ENCODE measurements around the gene GLYATL1B.
"Not testable (repeated sequence)": the region's sequence is repeated elsewhere in the genome, so short reads cannot be mapped to it uniquely, and the experiment has no call there.

GLYATL1B gene

DNA sequence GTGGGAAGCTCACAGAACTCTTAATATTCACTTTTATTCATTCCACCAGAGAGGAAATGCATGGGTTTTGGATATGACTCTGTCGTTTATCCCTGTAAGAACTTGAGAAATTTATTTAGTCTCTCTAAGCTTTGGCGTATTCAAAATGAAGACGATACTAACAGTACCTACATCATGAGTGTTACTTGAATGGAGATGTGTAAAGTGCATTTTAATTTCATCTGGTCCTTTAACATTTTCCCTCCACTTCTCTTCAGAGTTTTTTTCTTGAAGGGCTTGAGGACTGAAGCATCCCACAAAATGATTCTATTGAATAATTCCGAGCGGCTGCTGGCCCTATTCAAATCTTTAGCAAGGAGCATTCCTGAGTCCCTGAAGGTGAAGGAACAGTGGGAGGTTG lies at the start of gene GLYATL1B:
Gene GLYATL1B, plus strand, starts transcription at position 301 of the 400 bp plus-strand sequence. Its CDS starts 0 bp downstream, at position 301.
- DNase-seq (ENCODE audit: low spot score) = not testable (repeated sequence)

GRCh38 chr11:59036542-59036941 lies 49.6 kb upstream of the GLYATL1B start:
- not testable (repeated sequence) for DNase-seq (ENCODE audit: low spot score)

GRCh38 chr11:59037434-59037833 lies 48.7 kb upstream of the GLYATL1B start:
- peak; percentile 2 for DNase-seq (ENCODE audit: low spot score)

DNA sequence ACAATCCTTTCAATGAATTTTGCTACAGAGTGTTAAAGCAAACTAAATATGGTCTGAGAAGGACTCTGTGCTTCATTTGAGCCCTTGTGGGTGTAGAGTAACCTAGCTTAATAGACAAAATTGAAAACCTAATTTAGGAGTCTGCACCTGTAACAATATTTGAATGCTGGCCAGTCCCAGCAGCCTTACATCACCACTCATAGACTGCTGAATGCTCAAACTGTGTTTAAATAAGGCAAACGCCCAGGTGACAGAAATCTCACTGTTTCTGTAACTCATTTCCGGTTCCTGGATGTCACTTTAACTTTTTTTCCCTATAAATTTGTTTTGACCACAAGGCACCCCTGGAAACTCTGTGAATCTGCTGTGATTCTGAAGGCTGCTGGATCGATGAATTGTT lies 45.5 kb upstream of the GLYATL1B start:
- DNase-seq (ENCODE audit: low spot score) = no peak

GRCh38 chr11:59051383-59051782 lies 34.7 kb upstream of the GLYATL1B start:
- not testable (repeated sequence) for DNase-seq (ENCODE audit: low spot score)

DNA sequence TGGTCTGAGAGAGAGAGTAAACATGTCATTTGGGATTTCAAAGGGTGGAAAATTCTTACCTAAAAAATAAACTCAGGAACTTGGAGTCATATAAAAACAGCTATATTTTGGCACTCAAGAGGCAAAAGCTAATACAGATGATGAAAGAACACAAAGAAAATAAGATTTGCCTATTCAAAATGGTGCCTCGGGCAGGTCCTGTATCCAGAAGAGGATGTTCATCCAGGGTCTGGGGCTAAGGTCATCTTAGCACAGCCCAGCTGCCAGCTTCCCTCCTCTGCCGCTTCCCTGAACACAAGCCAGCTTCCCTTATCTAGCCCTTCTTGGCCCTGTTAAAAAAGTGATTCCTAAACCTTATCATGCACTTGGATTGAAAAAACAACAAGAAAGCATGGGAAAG lies 33.8 kb upstream of the GLYATL1B start:
- not testable (repeated sequence) for DNase-seq (ENCODE audit: low spot score)

DNA sequence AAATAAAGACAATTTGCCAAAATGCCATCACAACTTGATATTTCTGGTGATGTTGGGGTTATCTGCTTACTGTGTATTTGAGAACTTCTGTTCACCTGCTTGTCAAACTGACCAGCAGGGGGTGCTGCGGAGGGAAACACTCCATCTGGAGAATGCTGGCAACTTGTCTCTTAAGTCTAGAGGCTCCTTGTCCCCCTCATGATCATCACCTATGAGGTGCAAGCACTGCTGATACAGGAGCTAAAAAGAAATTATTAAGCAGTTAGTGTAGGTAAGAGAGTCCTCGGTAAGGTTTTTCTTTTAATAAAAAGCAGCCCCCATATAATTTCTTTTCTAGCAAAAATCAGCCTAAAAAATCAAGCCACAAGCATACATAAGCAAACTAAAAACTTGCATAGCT lies 32.7 kb upstream of the GLYATL1B start:
- DNase-seq (ENCODE audit: low spot score) = peak; percentile 39

GRCh38 chr11:59058120-59059033 lies 27.7 kb upstream of the GLYATL1B start:
- DNase-seq (ENCODE audit: low spot score) = peak; percentile 89

DNA sequence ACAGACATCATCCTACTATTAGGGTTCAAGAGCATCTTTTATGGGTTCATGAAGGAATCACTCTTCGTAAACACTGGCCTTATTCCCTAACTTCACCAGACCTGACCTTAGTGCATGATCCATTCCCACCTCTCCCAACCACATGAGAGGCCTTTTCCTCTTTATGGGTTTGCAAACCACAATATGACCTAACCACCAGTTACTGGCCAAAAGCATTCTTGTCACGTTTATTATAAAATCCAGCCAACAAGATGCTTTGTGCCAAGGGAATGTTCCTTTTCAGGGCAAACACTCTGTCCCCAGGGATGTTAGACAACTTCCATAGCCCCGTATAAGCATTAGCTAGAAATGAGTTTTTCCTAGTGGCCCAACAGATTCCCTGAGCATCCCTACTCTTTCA lies 26.0 kb upstream of the GLYATL1B start:
- DNase-seq (ENCODE audit: low spot score) = not testable (repeated sequence)

DNA sequence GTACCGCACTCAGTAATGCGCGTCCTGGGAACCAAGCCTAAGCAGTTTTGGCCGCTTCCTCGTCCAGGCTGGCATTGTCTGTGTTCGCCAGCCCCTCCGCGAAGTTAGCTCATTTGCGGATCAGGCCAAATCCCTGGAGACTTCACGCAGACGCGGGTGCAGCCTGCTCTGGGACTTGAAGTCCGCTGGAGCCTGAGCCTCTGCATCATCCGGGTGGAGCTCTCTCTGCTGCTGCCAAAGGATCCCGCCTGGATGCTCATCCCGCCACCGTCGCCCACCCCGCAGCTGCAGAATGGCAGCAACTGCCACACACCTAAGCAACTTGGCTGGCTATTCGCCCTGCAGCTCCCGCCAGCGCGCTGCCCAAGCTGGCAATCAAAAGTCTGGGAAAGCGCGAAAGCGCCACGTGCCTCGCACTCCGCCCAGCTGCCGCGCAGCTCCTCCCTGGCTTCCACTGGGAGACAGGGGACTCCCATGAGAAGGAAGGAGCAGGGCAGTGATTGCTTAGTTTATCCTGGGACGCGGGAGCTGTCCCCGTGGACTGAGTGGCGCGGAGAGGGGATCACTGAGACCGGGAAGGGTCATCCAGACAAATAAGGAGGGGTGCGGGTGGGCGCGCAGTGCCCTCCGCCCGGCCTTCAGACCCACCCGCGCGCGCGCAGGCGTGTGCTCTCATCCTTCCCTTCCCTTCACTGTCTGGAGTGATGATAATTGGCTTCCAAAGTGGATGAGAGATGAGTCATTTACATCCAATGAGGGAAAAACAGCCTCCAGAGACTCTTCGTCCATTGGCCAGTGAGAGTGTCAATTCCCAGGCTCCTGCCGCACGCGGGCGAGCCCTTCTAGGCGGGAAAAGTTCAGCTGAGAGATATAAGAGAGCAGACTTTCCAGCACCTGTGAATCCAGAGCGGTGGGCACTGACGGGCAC lies 23.2 kb upstream of the GLYATL1B start:
- DNase-seq (ENCODE audit: low spot score) = no peak

DNA sequence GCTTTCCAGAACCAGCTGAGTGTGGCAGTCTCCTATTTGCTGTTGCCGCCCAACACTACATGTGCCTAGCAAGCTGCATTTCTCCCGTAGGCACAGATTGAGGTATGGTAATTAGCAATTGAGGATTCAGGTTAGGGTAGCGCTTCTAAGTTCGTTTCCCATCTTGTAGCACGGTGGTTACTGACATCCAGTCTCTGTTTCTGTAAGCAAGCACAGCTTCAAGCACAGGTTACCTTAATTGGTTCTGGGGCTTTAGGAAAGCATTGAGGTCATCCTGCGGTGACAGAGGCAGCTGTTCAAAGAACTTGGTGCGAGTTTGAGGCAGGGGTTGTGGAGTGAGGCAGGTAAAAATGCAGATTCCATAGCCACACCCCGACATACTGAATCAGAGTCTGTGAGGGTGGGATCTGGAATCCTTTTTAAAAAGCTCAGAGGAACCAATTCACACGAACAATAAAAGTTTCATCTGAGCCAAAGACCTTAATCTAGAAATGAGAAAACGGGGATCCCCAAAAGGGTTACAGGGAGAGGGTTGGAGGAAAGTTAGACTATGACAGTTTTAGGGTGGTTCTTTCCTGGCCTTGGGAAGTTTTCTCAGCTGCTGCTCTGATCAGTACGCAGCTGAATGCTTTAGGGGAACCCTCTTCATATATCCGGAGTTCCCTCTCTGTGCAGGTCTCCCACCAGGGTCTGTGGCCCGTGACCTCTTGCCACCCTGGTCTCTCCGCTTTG lies 21.9 kb upstream of the GLYATL1B start:
- DNase-seq (ENCODE audit: low spot score) = not testable (repeated sequence)

- DNase-seq (ENCODE audit: low spot score) = no peak
These were observed 17.0 kb upstream of the GLYATL1B start for GRCh38 chr11:59069087-59069486.

DNA sequence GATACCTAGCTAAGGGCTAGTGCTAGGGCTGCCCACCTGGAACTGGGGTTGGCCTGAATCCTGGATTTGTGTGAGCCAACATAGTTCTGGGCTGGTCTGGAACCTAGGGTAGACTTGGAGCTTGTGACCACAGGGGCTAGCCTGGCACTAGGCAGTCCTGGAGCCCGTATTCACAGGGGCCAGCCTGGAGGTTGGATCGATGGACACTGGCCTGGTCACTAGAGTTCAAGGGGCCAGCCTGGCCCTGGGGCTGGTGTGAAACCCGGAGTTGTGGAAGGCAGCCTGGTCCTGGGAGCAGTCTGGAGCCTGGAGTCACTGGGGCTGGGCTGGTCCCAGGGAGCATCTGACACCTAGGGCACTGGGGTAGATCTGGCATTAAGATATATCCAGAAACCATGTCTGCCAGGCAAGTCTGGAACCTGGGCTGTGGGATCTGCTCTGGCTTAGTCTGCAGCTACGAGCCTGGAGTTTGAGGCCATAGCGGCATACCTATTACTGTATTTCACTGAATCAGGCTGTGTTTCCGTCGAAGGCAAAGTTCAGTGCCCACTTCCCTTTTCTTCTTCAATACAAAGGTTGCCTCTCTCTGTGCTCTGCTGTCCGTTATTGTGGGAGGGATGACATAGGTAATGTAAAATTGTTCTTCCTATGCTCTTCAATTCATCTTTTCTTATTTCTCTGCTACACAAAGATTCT lies 9.1 kb upstream of the GLYATL1B start:
- DNase-seq (ENCODE audit: low spot score) = no peak

- no peak for DNase-seq (ENCODE audit: low spot score)
These were observed 7.7 kb upstream of the GLYATL1B start for GRCh38 chr11:59078435-59078834.

DNA sequence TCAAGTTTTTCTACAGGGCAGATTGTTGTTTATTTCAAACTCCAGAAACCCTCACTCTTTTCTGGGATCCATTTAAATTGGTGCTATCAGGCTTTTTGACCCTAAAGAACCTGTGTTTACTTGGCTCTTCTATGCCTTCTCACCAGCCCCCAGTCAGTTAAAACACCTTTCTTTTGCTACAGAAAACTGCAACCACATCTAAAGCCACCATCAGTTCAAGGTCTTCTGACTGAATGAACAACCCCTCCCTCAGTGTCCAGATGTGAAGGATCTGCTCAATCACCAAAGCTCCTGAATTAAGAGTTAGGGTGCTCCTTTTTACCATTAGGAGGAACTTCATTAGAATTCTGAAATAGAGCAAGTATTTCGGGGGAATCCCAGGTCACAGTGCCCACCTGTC lies 7.0 kb upstream of the GLYATL1B start:
- no peak for DNase-seq (ENCODE audit: low spot score)

- not testable (repeated sequence) for DNase-seq (ENCODE audit: low spot score)
These were observed 5.7 kb upstream of the GLYATL1B start for GRCh38 chr11:59080421-59080820.

DNA sequence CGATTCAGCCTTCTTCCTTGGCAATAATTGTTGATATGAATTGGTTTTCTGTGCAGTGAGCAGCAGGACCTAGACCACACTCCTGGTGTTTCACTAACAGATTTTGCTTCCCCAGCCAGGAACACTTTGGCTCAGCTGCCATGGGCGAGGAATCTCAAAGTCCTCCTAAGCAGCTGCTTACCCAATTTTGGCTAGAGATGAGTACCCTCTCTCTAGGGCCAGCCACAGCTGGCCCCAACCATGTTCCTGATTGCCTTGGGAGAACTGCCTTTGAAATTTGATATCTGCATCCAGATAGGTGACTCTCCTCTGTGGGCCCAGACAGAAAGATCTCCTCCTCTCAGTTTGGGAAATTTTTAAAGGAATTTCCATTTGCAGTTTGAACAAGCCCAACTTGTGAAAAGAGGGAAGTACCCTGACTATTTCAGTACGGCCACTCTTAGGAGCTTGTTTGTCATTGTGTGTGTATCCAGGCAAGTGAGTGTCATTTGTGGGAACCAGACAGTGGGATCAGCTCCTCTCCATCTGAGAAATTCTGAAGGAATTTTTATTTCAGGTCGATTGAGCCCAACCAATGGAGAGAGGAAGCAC lies 4.6 kb upstream of the GLYATL1B start:
- not testable (repeated sequence) for DNase-seq (ENCODE audit: low spot score)

DNA sequence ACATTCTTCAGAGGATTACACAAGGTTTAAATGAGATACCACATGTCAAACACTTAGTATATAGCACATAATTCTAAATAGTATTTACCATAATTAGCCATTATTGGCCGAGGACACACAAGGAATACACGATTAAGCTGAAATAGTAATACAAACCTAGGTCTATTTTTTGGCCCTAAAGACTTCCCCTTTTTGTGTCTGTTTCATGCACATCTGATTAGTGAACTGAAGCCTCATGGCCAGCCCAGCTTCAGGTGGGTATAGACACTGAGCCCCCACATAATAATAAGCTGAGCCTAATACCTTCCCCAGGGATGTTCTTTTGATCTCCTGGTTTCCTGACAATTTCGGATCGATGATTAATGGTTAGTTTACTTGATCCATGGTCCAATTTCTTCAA lies 2.1 kb downstream of the GLYATL1B start:
- DNase-seq (ENCODE audit: low spot score) = no peak

- DNase-seq (ENCODE audit: low spot score) = not testable (repeated sequence)
These were observed 7.5 kb downstream of the GLYATL1B start for GRCh38 chr11:59093576-59093975.

GRCh38 chr11:59095225-59095624 lies 9.1 kb downstream of the GLYATL1B start:
- DNase-seq (ENCODE audit: low spot score) = not testable (repeated sequence)

Measured in GM03348 (cell line).